HepG2 (cell line): ENCODE measurements around the gene HNRNPR. TPM values are rescaled to one million over a fixed set of nuclear protein-coding genes. Genes with fewer than 3 reads are reported as not detected.
A peak's percentile ranks its signal among the peaks of the same experiment; 100 is the strongest.

Experiments used
- ATF7-NPFF ChIP-seq: sonication (generic); formaldehyde crosslinking; IDR thresholded peaks from 2 replicates; pipeline ENCODE4 v1.8.1; 2023; ENCODE audit warnings: mild to moderate bottlenecking, low read depth, missing genetic modification reagents, moderate library complexity
- CREM ChIP-seq, 2 experiments: sonication (generic) in 1 of 2; formaldehyde crosslinking in 1 of 2; IDR thresholded peaks; 2 replicates each; pipeline versions ENCODE4 v1.4.0 to v1.6.1; 2016 to 2020; ENCODE audit warnings: antibody characterized with exemption in 1 of 2, mild to moderate bottlenecking in 1 of 2, missing genetic modification reagents in 1 of 2
- GATAD1 ChIP-seq: IDR thresholded peaks from 2 replicates; pipeline ENCODE4 v1.6.1; 2016; ENCODE audit warnings: missing genetic modification reagents, missing compliant biosample characterization
- MAFG ChIP-seq: sonication (generic); formaldehyde crosslinking; IDR thresholded peaks from 2 replicates; pipeline ENCODE4 v1.5.1; 2020; ENCODE audit warnings: mild to moderate bottlenecking, missing genetic modification reagents
- MLXIP ChIP-seq: sonication (generic); formaldehyde crosslinking; IDR thresholded peaks from 2 replicates; pipeline ENCODE4 v1.9.0; 2021; ENCODE audit warnings: missing genetic modification reagents, borderline replicate concordance
- NFIB ChIP-seq: sonication (generic); formaldehyde crosslinking; IDR thresholded peaks from 2 replicates; pipeline ENCODE4 v1.9.0; 2021; ENCODE audit warnings: missing genetic modification reagents, mild to moderate bottlenecking, borderline replicate concordance
- PHF21A ChIP-seq: sonication (generic); formaldehyde crosslinking; IDR thresholded peaks from 2 replicates; pipeline ENCODE4 v1.5.0; 2020; ENCODE audit warnings: mild to moderate bottlenecking, missing genetic modification reagents
- TEAD3 ChIP-seq: optimal IDR thresholded peaks from 2 replicates; pipeline ENCODE3; 2016; ENCODE audit warnings: borderline replicate concordance
- TOE1 ChIP-seq: sonication (generic); formaldehyde crosslinking; IDR thresholded peaks from 2 replicates; pipeline ENCODE4 v1.4.0; 2020; ENCODE audit warnings: mild to moderate bottlenecking, missing genetic modification reagents
- ZNF329 ChIP-seq: sonication (generic); formaldehyde crosslinking; IDR thresholded peaks from 2 replicates; pipeline ENCODE4 v1.9.0; 2021; ENCODE audit warnings: low read depth, mild to moderate bottlenecking, missing genetic modification reagents
- ZNF407 ChIP-seq: sonication (generic); formaldehyde crosslinking; IDR thresholded peaks from one replicate; pipeline ENCODE4 v1.5.1; 2020; ENCODE audit warnings: mild to moderate bottlenecking, missing genetic modification reagents; ENCODE audit errors: not compliant biosample characterization
- ZNF574 ChIP-seq: sonication (generic); formaldehyde crosslinking; IDR thresholded peaks from 2 replicates; pipeline ENCODE4 v1.4.0; 2020; ENCODE audit warnings: missing genetic modification reagents
- ZNF713 ChIP-seq: sonication (generic); formaldehyde crosslinking; IDR thresholded peaks from 2 replicates; pipeline ENCODE4 v1.4.0; 2020; ENCODE audit warnings: mild to moderate bottlenecking, missing genetic modification reagents
- ZNF790 ChIP-seq: sonication (generic); formaldehyde crosslinking; IDR thresholded peaks from 2 replicates; pipeline ENCODE4 v1.8.0; 2022; ENCODE audit warnings: missing genetic modification reagents, mild to moderate bottlenecking, borderline replicate concordance
- polyA plus RNA-seq, 8 experiments: library from polyadenylated mRNA; depleted of rRNA in 3 of 8; stranded (reverse) in 7 of 8; unstranded in 1 of 8; fragments of >200 nt; fragmentation: Illumina TruSeq in 4 of 8; extraction: Trizol in 4 of 8; gene quantifications; 2 replicates each; pipeline versions ENCODE4 v1.2.1 to v1.2.3, GENCODE V29; 2011 to 2016; ENCODE audit warnings: low read depth in 4 of 8, missing spikeins in 1 of 8, mixed read lengths in 1 of 8; ENCODE audit not compliant: insufficient read depth in 1 of 8
- total RNA-seq, 5 experiments: library from RNA; depleted of rRNA; stranded (reverse); fragments of >200 nt; fragmentation: Illumina TruSeq; extraction: Trizol; gene quantifications; 2 replicates each; pipeline ENCODE4 v1.2.3, GENCODE V29; 2016; ENCODE audit warnings: low read depth in 1 of 5

The HNRNPR gene
- total and polyA plus RNA-seq, 2 of the 13 experiments (the other 11 are each of a cell fraction or from before 2014, with no cell fraction given) = 133 to 216 TPM

GRCh38 chr1:23344111-23344986, at the start of gene HNRNPR (continued):
- TF ChIP-seq ZNF790 (CRISPR knock-in tag) (no peak), MAFG (CRISPR knock-in tag) (no peak), ZNF713 (CRISPR knock-in tag) (no peak), TOE1 (CRISPR knock-in tag) (no peak; the same call in 1 of the 2 replicates), MLXIP (no peak), ZNF407 (CRISPR knock-in tag) (no peak), ZNF574 (CRISPR knock-in tag) (peak; percentile 62; the same call in 1 of the 2 replicates), GATAD1 (CRISPR knock-in tag) (peak; percentile 31; the same call in 1 of the 2 replicates), PHF21A (CRISPR knock-in tag) (peak; percentile 81), ATF7-NPFF (peak; percentile 81; the same call in 1 of the 2 replicates), ZNF329 (CRISPR knock-in tag) (no peak), CREM (IDR thresholded peaks at IDR 0.05) (peak; percentile 80), CREM (CRISPR knock-in tag; IDR thresholded peaks at IDR 0.05) (no peak), NFIB (CRISPR knock-in tag) (no peak), TEAD3 (CRISPR knock-in tag) (no peak)
